GM18868 (cell line): ENCODE results near the gene ZFAND3.

Source experiments
- ATAC-seq: cut with Tn5 transposase; IDR thresholded peaks from one replicate; pipeline ENCODE4 v1.9.1; 2021; ENCODE audit warnings: mild to moderate bottlenecking, moderate library complexity; ENCODE audit not compliant: unreplicated experiment

The ZFAND3 gene

DNA sequence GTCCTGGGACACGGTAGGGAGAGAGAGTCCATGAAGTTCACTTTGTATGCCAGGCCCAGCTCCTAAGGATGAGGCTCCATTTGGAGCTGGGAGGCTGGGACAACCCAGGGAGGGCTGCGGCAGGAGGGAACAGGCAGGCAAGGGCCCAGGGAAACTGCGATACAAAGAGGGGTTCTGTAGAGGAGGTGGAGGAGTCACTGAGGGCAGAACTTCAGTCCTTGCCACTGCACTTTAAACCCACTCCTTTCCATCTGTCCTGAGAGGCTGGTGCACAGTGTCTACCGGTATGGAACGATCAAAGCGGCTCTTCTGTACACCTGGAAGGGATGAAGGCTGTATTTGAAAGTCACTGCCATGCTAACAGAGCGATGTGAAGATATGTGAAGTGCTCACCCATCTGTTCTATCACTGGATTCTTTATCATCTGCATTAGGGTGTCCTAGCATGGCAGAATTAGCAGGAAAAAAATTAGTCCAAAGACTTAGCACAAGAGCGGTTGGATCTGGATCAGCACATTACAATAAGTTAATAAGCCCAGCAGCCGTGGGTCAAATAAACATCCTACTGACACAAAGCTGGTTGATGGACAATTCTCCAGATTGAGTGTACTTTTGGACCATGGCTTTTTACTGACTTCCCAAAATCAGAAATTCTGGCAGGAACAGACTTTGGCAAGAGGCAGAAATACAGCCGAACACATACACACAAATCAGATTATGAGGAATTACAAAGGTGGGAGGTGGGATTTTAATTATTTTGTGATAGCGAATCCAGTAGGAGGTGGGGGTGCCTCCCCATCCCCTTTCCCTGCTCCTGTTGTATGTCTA lies 20.9 kb upstream of the ZFAND3 start:
- ATAC-seq: no peak

DNA sequence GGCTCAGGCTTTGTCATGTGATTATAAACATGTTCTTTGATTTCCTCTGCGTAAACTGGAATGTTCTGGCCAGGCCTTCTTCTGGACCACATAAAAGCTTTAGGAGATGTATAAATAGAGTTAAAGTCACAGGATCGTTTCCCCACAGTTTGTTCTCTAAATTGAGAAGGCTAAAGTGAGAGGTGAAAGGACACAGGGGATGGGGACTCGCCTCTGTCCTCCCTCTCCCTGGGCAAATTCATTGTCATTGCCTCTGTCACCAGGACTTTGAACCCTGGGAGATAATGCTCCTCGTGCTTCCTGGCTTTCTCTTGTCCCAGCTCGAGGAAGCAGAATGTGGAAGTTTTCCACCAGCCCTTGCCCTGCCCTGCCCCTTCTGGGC lies 20.3 kb upstream of the ZFAND3 start:
- no peak for ATAC-seq

DNA sequence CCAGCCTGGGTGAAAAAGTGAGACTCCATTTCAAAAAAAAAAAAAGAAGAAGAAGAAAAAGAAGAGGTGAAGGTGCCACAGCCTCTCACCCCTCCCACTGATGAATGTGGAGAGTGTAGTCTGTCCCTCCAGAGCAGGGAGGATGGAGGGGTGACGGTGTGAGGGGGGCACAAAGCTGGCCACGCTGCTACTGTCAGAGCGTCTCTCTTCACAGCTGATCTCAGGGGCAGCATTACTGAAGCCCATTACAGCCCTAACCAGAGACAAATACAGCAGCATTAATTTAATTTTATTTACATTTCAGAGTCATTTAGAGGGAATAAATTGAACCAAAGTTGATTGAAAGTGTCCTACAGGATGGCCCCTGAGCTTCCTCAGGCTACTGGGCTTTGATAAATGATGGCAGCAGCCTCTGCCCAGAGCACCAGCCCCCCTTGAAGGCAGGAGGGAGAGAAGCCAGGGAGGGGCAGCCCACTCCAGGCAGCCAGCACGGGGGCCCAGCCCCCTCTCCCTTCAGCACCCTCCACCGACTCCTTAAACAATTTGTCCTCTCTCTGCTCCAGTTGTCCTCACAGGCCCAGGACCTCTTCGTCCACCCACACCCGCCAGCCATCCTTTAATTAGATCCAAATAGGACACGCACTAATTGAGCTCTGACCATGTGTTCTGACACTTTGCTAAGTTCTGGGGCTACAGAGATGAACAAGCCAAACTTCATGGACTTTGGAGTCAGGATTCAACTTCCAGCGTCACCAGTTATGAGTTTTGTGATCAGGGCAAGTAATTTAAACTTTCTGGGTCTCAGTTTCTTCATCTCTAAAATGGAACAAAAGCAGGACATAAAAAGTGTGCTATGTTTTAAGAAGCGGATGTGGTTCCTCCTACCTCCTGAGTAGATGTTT lies 18.6 kb upstream of the ZFAND3 start:
- ATAC-seq: no peak

GRCh38 chr6:37801605-37801940 lies 18.0 kb upstream of the ZFAND3 start:
- no peak for ATAC-seq

- no peak for ATAC-seq
These were observed 16.7 kb upstream of the ZFAND3 start for GRCh38 chr6:37802810-37803209.

- no peak for ATAC-seq
These were observed 14.9 kb upstream of the ZFAND3 start for GRCh38 chr6:37804586-37804985.

DNA sequence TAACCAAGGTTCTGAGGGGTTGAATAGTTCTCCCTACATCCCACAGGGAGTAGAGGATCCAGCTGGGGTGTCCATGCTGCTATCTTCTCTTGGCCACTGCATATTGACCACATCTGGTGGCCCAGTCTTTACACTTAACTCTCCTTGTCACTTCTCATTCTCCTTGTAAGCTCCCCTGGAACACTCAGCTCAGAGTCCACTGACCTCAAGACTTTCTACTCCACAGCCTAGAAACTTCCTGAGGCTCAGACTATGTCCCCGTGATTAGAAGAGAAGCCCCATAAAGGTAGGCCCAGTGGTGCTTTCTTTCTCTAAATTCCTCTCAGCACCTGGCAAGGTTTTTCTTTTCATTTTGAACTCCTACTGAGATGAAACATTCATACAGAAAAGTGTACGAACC lies 13.3 kb upstream of the ZFAND3 start:
- no peak for ATAC-seq

GRCh38 chr6:37807656-37808055 lies 11.9 kb upstream of the ZFAND3 start:
- no peak for ATAC-seq

- ATAC-seq: no peak
These were observed 10.4 kb upstream of the ZFAND3 start for GRCh38 chr6:37809197-37809543.

DNA sequence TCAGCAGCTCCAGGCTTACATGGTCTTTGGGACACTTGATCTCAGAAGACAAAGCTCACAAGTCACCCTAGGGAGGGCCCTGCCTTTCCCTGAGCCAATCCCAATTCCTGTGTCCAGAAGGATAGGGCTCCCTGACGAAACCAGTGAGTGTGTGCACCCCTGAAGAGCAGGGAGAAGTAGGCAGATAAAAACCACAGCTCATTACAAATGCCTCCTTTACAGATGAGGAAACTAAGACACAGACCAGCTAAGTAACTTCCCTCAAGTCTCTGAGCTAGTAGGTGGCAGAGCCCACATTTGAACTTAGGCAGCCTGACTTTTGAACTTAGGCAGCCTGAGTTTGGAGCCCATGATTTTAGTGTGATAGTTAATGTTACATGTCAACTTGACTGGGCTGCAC lies 6.7 kb upstream of the ZFAND3 start:
- ATAC-seq: no peak

GRCh38 chr6:37814374-37814773 lies 5.2 kb upstream of the ZFAND3 start:
- no peak for ATAC-seq

DNA sequence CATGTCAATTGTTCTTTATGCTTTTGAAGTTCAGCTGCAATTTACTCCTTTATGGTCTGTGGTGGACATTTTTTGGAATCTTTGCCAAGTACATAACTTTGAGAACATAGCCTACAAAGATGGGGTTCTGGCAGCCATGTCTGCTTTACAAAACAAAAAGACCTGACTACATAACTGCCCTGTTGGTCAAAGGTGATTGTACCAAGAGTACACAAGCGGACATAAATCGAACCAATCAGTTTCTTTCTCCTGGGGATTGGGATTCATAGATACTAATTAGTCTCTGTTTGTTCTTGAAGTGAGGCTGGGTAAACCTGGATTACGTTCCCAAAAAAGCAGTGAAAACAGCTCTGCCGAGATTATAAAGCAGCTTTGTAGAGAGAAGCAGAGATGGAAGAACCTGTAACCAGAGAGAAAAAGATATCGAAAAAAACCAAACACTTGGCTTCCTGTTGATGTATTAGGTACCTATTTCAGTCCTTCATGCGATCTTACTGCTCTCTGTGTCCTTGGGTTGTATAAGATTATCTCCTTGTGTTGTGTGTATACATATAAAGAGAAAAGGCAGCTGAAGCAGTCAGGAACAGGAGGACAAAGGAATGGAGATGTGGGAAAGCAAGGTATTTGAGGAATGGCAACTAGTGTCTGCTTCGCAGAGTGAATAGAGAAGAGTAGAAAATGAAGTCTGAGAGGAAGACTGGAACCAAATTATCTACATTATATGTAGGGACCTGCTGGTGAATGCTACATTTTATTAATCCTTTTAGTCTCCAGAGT lies 2.7 kb upstream of the ZFAND3 start:
- ATAC-seq: no peak

DNA sequence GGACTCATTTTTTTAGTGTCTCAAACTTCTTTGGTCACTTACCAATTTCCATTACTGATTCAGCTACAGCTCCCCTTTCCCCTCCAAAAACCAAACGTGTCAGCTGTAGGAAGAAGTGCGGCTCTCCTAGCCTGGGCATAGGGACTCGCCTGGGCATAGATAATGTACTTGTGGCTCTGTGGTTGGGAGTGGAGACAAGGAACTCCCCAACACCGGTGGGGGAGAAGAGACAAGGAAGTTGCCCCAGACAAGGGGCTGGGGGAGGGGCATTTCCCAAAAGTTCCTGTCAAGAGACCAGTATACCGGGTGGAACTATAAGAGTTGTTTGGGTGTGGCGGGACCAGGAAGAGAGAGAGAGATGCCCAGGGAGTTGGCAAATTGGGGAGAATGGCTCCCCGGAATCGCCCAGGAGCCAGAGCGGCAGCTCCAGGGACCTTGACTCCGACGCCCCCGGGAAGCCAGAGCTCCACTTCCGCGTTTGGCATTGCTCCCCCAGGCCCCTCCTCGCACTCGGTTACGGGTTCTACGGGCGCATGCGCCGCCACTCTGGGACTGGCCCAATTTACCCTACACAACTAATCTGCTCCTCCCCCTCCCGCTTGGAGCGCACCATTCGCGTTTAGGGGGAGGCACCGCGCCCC lies 871 bp upstream of the ZFAND3 start:
- ATAC-seq: peak; percentile 71

DNA sequence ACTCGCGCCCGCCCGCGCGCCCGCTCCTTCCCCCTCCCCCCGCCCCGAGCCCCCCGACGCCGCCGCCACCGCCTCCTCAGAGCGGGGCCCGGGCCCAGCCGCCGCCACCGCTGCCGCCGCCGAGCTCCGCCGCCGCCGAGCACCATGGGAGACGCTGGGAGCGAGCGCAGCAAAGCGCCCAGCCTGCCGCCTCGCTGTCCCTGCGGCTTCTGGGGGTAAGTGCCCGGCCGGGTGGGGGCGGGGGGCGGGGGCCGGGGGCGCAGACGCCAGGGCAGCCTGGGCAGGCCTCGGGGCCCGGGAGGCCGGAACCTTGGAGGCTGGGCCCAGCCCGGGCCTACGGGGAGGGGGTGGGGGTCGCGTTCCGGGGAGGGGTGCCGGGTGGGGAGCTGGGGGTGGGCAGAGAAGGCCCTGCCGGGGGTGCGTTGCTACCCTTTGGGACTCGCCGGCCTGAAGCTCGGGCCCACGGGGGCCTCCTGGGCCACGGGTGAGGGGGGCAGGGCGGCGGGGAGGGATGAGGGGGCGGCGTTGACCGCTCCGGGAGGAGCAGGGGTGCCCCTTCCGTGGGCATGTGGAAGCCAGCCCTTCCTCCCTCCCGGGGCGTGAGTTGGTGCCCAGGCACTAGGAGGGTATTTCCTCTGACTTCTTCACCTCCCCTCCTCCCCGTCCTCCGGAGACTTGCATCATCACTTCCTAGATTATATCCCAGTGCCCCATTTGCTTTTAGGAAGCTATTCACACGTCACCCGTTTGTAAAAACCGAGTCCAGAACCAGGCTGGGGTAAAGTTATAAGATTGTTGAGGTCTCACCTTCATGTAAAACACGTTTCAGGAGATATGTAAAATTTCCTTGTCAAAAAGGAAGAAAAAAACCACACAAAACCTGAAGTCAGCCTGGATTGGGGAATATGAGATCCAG lies 533 bp downstream of the ZFAND3 start:
- ATAC-seq: no peak

DNA sequence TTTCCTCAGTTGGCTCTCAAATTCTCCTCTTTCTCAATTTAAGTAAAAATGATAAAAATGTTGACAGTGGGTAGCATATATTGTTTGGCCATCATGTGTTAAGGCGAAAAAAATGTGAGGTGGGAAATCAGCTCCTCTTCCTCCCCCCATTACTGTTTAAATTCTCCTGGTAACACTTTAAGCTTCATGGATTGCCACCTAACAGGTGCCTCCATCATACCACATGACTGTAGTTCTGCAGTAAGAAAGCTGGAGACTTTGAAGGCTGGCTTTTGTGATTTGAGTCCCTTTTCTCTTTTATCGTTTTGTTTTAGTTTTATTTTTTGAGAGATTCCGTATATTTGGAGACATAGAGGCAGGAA lies 1.2 kb downstream of the ZFAND3 start:
- ATAC-seq: no peak

GRCh38 chr6:37821446-37821845 lies 1.9 kb downstream of the ZFAND3 start:
- ATAC-seq: no peak

- ATAC-seq: no peak
These were observed 3.5 kb downstream of the ZFAND3 start for GRCh38 chr6:37822851-37823682.

GRCh38 chr6:37824170-37824569 lies 4.6 kb downstream of the ZFAND3 start:
- no peak for ATAC-seq

DNA sequence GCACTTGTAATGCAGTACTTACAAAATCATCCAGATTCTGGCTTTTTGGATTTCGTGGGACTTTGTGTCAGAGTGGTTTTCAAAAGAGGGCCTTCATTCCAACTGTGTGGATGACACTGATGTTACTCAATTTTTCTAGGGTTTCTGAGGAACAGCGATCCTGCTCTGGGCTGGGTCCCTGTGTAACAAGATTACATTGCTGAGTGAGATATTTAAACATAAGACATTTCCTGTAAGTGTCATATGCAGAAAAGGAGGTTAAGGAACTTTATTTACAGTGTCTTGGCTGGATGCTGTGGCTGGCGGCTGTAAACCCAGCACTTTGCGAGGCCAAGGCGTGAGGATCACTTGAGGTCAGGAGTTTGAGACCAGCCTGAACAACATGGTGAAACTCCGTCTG lies 6.7 kb downstream of the ZFAND3 start:
- no peak for ATAC-seq
